NOMO-1 treated with dmso at 0.1 percent for 144 hours (cell line): ENCODE measurements around the gene STIM1.

Experiments used
- DNase-seq: peaks from one replicate; lab custom pipeline; 2025; ENCODE audit not compliant: unreplicated experiment; lab: John Stamatoyannopoulos, UW

The STIM1 gene

DNA sequence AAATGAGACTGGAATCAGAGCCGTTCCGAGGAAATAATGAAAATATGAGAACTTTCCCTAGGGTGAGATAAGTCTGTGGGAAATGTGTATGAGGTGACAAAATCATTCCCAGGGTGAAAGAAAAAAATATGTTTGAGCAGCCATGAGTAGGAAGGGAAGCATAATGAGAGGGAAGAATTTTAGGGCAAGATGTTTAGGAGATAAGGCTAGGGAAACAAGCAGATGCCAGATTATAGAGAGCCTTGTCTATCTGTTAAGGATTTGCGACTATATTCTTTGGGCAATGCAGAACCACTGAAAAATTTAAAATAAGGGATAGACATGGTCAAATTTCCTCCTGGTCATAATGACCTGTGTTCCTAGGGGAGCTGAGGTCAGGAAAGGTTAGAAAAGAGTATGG, 54.4 kb downstream of the STIM1 start:
- no peak for DNase-seq

DNA sequence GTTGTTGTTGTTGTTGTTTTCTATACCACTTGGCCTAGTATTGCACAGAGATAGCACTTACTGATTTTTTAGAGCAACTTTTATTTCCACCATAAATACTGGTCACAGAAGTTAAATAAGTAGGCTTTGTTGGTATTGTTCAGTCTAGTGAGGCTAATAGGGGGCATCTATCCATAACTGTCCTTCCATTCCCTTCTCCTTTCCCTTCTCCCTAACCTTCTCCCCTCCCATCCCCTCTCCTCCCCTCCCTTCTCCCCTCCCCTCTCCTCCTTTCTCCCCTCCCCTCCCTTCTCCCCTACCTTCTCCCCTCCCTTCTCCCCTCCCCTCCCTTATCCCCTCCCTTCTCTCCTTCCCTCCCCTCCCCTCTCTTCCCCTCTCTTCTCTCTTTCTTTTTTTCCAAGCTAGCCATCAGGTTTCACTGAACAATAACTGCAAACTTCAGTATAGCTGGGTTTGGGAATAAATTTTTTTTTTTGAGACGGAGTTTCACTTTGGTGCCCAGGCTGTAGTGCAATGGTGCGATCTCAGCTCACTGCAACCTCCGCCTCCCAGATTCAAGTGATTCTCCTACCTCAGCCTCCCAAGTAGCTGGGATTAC, 56.5 kb downstream of the STIM1 start:
- no peak for DNase-seq

DNA sequence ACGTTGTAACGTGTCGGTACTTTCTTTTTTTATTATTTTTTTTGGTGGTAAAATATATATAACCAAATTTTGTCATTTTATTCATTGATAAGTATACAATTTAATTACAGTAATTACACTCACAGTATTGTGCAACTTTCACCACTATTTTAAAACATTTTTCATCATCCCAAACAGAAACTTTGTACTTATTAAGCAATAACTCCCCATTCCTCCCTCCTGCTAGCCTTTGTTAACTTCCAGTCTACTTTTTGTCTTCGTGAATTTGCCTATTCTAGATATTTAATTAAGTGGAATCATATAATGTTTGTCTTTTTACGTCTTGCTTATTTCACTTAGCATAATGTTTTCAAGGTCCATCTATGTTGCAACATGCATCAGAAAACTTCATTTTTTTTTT, 58.5 kb downstream of the STIM1 start:
- peak; percentile 24 for DNase-seq

DNA sequence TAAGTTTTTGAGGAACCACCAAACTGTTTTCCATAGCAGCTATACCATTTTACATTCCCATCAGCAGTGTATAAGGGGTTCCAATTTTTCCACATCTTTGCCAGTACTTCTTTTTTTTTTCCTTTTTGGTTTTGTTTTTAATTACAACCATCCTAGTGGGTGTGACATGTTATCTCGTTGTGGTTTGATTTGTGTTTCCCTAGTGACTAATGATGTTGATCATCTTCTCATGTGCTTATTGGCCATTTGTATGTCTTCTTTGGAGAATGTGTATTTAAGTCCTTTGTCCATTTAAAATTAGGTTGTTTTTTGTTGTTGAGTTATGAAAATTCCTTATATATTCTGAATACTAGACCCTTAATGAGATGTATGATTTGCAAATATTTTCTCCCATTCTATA, 59.3 kb downstream of the STIM1 start:
- DNase-seq, result no peak

DNA sequence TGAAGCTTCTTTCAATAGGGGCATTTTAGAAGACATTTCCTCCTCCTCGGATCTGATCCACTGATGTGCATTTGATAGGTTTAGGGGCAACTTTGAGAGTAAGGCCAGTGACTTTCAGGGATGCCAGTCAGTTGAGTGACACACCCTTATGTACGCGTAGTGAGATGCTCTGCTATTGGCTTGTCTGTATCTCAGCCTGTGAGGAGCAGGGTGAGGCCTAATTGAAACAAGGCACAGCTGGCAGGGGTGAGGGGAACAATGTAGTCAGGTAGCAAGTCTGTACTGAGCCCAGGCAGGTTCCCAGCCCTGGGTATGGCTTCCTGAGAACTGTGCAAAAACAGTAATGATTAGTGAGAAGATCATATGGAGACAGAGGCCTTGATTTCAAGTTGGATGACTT, 61.5 kb downstream of the STIM1 start:
- DNase-seq, result no peak

DNA sequence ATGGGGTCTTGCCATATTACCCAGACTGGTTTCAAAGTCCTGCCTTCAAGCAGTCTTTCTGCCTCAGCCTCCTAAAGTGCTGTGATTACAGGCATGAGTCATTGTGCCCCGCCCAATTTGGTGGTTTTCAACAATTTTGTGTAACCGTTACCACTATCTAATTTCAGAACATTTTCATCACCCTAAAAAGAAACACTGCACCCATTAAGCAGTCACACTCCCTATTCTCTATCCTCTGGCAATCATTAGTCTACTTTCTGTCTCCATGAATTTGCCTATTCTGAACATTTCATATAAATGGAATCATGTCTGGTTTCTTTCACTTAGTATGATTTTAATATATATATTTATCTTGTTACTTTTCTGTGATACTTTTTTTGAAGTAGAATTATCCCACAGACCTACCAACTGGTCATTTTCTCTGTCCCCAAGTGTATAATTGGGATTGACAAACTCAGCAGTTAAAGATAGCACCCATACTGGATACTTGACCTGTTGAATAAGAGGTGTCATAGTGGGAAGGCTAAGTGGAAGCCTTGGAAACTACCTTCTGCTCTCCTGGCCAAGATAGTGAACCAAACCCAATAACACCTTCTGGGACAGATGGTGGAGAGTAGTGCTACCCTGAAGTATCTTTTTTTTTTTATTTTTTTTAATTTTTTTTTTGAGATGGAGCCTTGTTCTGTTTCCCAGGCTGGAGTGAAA, 64.8 kb downstream of the STIM1 start:
- peak; percentile 64 for DNase-seq

DNA sequence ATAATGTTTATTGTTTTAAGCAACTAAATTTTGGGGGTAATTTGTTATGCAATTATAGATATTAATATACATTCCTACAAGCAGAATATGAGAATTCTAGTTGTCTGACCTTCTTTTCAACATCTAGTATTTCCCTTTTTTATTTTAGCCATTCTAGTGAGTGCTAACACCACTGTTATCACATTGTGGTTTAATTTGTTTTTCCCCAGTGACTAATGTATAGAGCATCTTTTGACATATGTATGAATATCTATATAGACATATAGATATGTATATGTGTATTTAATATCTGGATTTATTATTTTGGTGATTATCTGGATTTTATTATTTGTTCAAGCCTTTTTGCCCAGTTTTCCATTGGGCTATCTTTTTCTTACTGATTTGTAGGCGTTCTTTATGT, 66.6 kb downstream of the STIM1 start:
- DNase-seq, result no peak

DNA sequence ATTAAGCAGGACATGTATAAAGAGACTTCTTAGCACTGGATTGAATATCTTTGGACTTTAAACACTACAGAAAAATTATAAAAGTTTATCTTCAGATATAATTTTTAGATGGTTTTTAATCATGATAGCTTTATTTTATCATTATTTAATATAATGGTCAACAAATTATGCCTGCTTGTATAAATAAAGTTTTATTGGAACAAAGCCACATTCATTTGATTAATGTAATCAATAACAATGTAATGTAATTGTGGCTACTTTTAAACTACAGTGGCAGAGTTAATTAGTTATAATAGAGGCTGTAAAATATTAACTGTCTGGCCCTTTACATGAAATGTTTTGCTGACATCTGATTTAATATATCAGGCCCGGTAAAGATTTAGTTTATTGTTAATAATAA, 70.0 kb downstream of the STIM1 start:
- DNase-seq, result no peak

DNA sequence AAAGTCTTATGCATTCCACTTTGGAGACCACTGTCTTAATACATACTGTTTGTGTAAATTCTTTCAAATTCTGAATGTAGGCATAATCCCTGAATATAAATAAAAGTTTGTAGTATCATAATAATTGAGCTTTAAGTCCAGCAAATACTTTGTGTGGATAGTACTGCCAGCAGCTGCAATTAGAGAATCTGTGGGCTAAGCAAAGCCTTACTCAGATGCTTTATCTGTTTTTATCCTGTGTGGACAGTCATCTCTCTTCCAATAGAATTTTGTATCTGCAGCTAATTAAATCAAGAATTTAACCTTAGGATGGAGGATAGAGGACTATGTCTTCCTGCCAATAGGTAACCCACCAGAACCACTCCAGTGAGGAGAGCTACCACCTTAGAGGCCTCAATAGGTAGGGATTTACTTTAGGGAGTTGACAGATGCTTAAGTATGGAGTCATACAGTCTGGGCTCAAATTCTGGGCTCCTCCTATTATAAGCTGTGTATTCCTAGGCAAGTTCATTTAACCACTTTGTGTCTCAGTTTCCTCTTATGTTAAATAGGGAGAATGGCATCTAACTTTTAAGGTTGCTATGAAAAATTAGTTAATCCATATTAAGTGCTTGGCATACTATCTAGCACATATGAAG, 71.1 kb downstream of the STIM1 start:
- DNase-seq, result no peak

DNA sequence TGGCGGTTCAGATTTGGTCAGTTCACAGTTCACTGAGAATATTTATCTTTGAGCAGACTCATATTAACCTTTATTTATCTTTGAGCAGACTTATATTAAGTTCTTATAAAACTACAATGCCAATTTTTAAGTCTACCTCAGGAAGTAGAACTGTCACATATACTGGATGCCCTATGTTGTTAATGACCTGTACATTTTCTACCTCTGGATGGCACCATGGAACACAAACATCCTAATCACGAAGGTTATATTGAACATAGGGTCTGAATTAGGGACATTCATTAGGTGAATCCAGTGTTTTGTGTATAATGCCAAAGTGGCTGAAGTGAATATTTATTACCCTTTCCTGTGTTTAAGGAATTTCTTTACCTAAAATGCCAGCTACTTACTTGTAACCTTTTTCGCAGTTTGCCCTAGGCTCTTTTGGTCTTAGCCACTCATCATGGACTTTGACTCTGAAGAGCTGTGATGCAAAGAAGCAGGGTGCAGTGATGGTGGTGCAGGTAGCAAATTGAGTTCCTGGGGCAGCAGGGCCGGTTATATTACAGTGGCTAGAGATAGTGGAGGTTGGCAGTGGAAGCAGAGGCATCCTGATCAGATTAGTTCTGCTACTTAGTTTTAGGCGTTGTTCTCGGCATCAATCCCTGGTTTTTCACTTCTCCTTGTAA, 71.8 kb downstream of the STIM1 start:
- no peak for DNase-seq

DNA sequence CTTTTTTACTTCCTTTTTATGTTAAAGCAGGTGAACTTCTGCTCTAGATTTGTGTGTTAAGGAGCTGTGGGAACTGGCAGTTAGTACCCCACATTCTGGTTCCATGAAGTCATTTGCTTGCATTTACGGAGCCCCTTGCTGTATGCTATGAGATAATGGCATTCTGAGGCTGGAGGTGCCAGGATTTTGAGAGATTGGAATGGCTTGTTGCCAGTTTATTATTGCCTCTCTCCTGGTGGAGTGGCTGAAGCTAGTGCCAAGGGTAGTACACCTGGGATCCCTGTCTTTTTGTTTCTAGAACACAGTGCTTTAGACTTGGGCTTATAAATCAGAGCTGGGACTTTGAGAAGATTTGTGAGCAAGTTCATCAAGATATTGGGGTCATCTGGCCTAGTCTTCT, 73.8 kb downstream of the STIM1 start:
- DNase-seq, result no peak

DNA sequence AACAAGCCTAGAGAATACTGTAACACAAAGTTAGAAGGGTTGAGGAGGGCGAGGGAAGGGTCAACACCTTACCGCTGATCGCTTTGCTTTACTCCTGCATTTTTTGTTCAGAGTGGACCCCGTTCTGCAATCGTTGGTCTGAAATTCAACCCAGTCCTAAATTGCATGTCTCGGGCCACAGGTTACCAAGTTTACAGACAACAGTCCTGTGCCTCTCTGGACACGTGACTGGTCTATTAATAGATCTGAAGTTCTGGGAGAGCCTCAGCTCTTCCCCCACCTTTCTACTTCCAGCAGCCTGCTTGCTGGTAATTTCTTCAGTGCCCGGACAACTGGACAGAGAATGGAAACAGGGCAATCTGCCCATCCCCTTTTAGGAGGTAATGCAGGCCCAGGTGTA, 74.2 kb downstream of the STIM1 start:
- no peak for DNase-seq

DNA sequence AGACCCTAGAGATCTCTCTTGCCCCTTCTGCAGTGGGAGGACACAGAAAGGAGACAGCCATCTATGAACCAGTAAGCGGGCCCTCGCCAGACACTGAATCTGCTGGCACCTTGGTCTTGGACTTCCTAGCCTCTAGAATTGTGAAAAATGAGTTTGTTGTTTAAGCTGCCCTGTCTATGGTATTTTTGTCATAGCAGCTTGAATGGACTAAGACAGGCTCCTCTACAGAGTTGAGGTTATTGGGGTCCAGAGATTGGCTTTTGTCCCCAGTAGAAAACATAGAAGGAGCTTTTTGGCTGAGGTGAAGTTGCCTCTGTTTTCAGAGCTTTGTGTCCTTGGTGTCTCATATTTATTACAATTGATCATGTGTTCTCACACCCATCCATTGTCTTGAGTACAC, 77.2 kb downstream of the STIM1 start:
- no peak for DNase-seq

DNA sequence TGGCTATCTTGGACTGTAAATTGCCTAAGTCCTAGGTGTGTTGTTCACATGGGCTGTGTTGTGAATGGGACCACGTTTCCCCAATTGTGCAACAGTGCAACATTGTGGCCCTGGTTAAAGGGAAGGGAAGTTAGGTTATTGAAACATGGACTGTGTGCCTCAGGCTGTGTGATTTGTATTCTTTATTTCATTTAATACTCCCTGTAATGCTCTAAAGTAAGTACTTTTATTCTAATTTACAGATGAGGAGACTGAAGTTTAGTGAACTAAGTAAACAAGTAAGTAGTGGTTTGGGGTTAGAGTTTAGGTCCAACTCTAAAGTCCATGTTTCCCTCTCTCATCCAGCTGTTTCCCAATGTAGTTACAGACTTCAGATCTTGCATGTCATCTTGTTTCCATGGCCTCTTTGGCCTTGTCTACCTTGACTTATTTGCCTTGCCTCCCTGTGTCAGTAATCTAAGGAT, 77.7 kb downstream of the STIM1 start:
- DNase-seq, result no peak

DNA sequence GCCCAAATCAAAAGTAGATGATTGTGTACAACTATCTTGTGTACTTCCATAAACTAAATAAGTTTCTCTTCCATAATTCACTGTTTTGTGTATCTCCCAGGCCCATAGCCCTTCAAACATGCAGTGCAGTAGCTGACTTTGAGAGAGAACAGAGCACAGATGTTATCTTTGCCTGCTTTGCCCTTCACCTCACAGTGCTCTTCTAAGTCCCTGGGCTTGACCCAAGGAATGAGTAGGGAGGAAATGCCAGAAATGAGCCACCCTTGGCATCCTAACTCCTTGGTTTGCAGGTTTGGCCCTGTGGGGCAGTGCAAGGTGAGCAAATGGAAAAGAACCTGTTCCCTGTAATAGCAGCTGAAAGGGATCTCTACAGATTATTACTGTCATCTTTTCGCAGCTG, 79.2 kb downstream of the STIM1 start:
- no peak for DNase-seq

DNA sequence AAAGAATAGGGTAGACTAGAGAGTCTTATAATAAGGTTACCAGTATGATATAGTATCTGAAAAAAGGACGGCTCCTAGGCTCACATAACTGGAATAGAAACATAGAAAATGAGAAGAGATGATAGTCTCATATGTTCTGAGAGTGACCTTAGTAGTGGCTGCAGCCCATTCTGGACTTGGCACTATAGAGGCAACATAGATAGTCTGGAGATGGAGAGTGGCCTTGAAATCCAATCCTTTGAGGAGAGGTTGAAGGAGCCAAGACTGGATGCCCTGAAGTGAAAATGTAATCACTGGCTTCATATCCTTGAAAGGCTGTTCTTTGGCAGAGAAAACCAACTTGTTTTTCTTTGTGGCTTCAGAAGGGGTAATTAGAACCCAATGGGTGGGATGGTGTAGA, 81.1 kb downstream of the STIM1 start:
- DNase-seq, result no peak

DNA sequence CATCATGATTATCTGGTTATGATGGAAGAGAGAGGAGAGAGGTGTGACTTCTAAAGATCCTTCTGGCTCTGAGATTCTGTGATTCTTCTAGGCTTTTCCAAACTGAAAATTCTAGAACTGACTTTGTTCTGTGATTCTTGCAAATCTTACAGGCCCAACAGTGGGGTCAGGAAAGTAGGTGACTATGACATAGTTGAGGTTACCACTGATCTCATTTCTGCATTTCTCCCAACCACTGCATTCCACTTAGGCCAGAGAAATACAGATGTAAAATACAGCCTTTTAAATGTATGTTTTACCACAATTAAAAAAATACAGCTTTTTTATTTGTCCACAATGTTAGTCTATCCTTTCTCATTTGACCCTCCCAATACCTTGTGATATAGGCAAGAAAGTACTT, 83.7 kb downstream of the STIM1 start:
- no peak for DNase-seq

DNA sequence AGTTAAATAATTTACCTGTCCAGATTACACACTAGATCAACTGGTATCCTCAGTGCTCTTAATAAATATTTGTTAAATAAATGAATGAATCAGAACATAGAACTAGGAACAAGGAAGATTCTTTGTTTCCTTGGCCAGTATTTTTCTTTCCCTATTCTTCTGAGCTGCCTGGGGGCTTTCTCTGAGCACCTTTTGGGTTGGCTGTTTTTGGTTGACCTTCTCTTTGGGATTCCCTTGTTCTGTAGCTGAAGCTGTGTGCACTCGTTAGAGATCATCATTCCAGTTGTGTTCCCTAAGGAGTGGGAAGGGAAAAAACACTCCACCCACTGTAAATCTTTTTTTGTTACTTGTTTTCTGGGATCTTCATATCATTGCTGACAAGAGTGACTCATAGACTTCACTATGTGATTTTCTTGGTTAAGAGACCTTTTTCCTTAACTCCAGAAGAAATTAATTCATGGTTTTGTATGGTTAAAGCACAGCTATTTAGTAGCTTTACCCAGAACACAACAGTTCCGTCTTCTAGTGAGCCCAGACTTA, 84.3 kb downstream of the STIM1 start:
- no peak for DNase-seq

DNA sequence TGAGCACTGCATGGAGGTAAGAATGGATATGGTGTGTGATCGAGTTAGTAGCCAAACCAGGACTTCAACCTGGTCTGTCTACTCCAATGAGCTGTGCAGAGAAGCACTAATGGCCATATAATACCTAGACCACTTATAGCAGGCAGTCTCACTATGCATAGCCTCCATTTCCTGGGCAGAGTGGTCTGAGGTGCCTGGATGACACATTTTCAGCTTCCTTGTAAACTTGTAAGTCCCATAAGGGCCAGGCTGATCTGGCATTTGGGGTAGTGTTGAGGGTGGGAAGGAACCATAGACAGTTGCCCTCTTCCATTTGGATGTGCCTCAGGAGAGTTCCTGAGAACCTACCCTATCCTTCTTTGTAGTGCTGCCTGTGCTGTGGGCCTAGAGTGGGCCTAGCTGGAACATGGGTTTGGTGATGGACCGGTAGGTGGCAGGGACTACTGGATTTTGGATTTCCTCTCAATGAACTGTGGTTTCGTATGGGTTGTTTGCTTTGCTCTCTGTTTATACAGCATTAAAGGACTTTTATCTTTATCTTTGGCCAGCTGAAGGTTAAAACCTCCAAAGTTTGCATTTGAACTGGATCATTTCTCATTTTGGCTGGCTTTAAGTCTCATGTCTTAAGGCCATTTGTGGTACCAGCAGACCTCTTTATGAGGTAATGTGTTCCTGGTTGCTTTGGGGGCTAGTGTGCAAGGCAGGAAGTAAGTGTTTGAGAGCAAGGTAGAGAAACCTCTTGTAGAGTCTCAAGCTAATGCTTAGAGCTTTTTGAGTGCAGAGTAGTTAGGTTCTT, 86.9 kb downstream of the STIM1 start:
- DNase-seq, result no peak

DNA sequence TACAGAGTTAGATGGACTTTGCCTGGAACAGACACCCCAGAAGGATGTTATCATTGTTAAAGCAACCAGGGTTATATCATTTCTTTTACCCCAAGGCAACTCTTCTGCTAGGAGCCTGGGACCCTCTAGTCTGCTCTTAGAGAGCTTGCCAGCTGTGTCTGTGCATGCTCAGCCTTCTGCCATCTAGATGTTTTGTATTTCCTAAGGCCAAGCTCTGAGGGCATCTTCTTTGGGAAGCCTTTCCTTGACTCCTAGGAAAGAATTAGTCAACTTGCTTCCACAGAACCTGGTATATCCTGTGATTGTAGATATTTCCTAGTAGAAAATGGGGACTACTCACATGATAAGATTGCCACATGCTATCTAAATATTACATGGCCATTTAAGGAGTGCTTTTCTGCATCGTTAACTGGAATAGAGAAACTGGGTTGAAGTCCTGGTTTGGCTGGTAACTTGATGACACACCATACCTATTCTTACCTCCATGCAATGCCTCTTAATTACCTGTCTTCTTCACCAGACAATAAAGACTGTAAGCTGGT, 87.6 kb downstream of the STIM1 start:
- no peak for DNase-seq

DNA sequence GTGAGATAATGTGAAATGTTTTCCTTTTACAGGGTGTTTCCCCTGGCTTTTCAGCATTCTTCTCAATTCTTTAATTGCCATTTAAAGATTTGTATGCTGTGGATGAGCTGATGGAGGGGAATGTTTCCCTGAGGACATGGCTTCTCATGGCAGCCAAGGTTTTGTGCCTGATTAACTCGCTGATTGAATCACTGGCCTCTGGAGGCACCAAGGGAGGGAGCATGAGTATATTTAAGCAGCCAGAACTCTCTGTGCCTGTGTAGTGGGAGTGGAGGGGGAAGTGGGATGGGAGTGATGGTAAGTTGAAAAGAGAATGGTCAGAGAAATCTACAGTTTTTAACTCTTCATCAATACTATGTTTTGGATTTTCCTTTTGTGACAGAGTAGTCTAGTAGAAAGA, 88.7 kb downstream of the STIM1 start:
- DNase-seq, result no peak
